Neural progenitor cell (in vitro differentiated cells): Measurements from ENCODE around the gene CCDC171.

Source experiments
- EZH2 ChIP-seq: fragments of 200-600 bp; sonication (generic); IDR thresholded peaks from 2 replicates; pipeline ENCODE4 v1.6.1; 2017; ENCODE audit warnings: antibody characterized with exemption, mild to moderate bottlenecking, moderate library complexity
- EZH2phosphoT487 ChIP-seq: fragments of 200-600 bp; sonication (generic); IDR thresholded peaks from 2 replicates; pipeline ENCODE4 v1.6.1; 2017; ENCODE audit warnings: antibody characterized with exemption
- TF ChIP-seq, protein P1 (sequence below): fragments of 200-600 bp; sonication (generic); IDR thresholded peaks from 2 replicates; pipeline ENCODE4 v1.5.1; 2017; ENCODE audit warnings: antibody characterized with exemption, mild to moderate bottlenecking

DNA sequence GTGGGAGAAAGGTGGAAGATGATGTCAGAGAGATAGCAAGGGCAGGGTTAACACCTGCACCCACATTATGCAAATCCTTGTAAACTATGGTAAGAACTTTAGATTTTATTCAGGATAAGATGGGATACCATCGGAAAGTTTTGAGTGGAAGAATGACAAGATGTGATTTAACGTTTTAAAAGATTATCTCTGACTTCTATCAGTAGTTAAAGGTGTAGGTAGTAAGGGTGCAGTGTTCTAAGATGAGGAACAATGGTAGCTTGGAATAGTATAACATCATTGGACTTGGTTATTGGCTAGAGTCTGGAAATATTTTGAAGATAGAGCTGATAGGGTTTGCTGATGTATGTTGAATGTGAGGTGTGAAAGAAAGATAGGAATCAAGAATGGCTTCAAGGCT, 211.3 kb downstream of the CCDC171 start:
- TF ChIP-seq, protein P1, sequence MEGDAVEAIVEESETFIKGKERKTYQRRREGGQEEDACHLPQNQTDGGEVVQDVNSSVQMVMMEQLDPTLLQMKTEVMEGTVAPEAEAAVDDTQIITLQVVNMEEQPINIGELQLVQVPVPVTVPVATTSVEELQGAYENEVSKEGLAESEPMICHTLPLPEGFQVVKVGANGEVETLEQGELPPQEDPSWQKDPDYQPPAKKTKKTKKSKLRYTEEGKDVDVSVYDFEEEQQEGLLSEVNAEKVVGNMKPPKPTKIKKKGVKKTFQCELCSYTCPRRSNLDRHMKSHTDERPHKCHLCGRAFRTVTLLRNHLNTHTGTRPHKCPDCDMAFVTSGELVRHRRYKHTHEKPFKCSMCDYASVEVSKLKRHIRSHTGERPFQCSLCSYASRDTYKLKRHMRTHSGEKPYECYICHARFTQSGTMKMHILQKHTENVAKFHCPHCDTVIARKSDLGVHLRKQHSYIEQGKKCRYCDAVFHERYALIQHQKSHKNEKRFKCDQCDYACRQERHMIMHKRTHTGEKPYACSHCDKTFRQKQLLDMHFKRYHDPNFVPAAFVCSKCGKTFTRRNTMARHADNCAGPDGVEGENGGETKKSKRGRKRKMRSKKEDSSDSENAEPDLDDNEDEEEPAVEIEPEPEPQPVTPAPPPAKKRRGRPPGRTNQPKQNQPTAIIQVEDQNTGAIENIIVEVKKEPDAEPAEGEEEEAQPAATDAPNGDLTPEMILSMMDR = no peak
- no peak for TF ChIP-seq EZH2
- TF ChIP-seq EZH2phosphoT487 = no peak
